HG02973 (cell line): Measurements from ENCODE around the gene MEF2D.
A peak's percentile ranks its signal among the peaks of the same experiment; 100 is the strongest.

Experiments used
- ATAC-seq: cut with Tn5 transposase; IDR thresholded peaks from one replicate; pipeline ENCODE4 v1.9.1; 2021; ENCODE audit warnings: moderate library complexity; ENCODE audit not compliant: unreplicated experiment

Gene MEF2D

DNA sequence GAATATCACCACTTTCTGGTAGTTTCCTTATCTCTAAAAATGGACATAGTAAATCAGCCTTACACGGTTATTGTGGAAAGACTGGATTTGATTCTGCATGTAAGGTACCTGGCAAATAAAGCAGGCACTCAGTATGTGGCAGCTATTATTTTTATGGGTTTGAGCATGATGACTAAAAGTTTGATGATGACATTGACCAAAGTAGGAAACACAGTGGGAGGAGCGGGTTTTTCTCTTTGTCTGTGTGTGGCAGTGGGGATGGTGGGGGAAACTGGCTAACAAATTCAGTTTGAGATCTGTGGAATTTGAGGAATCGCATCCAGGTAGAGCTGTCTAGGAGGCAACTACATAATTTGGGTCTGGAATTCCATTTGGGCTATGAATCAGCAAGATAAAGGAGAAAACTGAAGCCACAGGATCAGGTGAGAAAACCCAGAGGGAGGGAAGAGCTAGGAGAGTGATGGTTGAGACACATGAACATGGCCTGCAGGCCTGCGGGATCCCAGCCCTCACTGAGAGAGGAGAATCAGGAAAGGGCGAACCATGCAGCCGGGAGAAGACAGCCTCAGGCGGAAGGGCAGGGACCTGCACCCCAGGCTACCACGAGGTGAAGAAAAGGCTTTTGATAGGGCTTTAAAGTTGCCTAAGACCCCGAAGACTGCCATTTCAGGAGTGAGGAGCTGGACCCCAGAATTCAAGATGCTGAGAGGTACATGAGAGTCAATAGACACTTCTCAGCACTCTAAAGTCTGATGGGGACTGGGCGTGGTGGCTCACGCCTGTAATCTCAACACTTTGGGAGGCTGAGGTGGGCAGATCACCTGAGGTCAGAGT, 52.2 kb downstream of the MEF2D start:
- no peak for ATAC-seq

DNA sequence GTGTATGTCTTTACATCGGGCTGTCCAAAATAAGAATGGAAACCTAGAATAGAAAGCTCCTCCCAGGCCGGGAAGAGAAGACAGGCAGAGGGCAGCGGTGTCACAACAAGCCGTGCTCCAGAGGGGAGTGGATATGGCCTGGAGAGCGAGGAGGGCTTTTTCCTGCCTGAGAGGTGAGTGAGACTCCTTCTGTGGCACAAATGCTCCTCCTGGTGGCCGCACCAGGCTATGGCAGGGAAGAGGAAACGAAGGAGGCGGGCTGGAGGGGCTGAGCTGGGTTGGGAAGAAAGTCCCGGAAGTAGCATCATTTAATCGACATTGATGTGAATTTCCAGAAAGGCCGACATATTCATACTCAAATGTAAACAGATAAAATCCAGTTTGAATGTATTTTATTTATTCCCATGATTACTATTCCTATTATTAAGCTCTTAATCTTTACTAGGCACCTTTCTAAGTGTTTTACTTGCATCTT, 54.7 kb downstream of the MEF2D start:
- ATAC-seq = peak; percentile 50

- ATAC-seq = no peak
Observed at GRCh38 chr1:156444407-156445001, 56.1 kb downstream of the MEF2D start.

GRCh38 chr1:156443286-156443685, 57.3 kb downstream of the MEF2D start:
- no peak for ATAC-seq

DNA sequence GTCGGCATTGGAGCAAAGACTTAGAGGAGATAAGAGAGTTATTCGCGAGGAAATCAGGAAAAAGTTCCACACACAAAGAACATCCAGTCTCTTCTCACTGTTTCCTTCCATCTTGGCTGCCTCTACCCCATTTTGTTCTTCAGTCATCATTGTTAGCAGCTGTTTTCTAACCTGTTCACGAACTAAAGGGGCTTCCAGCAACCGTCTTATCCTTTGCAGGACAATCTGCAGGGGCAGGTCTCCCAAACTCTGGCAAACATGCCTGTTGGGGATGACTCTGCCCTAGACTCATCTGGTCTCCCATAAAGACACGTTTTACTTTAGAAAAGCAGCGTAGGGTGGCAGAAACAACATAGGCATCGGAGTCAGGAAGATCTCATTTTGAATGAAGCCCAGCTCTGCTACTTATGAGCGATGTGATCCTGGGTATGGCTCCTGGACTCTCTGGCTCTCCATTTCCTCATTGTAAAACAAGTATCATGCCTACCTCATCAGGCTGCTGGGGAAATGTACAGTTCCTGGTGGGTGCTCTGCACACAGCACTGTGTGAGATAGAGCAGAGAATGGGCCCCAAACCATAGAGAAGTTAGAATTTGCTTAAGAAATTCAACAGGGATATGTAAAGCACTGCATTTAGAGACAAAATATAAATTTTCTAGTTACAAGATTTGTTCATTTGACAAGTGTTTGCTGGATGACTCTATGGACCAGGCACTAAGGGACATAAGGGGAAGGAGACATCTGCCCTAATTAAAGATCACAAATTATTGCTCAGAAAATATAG, 59.7 kb downstream of the MEF2D start:
- ATAC-seq = no peak

DNA sequence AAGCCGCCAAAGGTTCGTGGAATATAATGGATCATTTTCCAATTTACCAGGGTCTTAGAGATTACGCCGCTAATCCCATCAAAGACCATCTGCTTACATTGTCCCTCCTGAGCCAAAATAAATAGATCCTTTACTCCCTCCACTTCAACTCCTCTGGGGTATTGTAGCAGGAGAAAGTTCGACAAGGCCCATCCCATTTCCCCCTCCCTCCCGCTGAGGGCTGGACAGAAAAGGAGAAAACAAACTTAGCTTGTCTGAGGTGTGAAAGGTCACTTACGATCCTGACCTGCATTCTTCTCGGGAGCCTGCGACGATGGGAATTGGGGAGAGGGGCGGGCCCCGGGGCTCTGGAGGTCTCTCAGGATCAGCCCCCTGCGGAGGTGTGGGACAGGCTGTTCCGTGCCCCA, 60.8 kb downstream of the MEF2D start:
- ATAC-seq = no peak

DNA sequence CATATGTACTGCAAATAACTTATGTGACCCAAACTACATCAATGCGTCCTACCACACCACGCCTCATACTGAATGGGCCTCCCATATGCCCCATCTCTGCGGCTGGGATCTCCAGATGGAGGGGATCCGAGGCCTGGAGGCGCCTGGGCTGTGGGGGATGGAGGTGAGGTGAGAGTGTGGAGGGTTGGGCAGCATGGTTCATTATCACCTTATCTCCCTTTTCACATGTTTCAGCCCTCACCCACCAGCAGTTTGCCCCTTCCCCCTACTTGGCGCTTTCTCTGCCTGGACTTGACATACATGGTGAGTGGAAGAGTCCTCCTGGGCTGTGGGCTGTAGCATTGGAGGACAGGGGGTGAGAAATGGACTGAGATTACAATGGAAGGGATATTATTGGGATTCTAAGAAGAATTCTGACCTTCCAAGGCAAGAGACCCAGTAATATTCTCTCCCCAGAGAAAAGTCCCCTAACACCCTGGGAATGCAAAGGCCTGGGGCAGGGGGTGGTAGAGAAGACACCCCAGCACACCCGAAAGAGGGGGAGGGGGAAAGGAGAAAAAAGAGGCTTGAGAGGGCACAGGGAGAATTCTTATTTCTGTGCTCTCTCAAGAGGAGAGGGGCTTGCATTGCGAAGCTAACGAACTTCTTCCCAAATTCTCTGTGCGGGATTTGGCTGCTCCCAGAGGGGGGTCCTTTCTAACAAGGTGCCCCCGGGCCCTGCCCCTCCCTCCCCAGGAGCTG, 61.4 kb downstream of the MEF2D start:
- ATAC-seq = no peak

DNA sequence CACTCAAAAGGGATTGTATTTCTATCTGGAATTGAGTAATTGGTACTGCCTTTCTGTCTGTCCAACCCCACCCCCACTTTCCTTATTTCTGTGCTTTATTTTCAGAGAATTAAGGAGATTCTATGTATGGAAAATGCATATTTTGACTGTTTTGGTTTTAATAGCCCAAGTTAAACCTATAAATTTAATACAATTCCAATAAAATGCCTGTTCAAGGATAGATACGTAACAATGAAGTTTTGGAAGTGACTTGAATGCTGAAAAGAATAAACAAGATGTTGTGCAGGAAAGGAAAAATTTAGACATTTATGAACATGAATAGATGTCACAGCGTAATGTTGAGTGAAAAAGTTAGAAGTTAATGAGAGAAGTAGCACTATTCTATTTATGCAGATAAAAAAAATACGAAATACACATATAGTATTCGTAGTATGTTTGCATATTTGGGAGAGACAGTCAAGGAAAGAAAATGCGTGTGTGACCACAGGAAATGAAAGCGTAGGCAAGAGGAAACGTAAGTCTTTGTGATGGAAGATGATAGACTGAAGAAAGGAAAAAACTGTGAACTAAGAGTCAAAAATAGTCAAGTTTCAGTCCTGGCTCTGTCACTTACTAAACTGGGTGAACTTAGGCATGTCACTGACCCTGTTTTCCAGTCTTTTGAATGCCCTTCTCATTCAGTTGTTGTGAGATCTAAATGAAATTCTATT, 62.1 kb downstream of the MEF2D start:
- no peak for ATAC-seq

- no peak for ATAC-seq
Observed at GRCh38 chr1:156437037-156437867, 63.3 kb downstream of the MEF2D start.

DNA sequence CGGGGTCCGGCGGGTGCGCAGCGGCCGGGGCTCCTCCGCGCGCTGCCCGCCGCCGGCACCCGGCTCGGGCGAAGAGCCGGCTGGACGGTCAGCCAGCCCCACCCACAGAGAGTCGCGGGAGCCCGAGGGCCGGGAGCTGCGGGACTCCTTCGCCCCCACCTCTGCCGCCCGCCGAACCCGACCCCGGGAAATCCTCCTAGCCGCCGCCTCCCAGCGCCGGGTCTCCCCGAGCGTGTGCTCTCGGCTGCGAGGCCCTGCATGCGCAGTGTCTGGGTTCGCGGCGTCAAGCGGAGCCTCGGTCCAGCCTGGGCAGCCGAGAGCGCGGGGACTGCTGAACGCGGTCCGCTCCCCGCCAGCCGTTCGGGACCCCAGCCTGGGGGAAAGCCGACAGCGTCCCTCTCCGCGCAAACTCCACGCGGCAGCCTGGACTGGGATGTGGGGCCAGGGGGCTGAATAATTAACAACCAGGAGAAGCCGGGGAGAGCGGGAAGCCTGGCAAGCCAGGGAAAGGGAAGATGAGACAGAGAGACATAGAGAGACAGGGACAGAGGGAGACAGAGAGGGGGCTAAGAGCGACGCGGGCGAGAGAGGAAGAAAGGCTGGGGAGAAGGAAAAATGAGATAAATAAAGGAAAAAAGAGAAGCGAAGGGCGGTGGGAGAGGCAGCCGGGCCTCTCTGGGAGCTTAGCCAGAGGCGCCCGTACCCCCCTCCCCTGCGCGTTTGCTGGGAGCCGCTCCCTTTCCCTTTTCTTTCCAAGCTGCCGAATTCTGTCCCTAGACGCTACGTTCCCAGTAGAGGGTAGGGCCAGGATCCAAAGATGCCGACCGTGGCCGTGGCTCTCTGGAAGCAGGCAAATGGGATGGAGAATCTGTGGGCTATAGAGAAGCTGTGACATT, 64.2 kb downstream of the MEF2D start:
- no peak for ATAC-seq

- ATAC-seq = no peak
Observed at GRCh38 chr1:156435545-156436140, 64.9 kb downstream of the MEF2D start.

GRCh38 chr1:156434989-156435544, 65.5 kb downstream of the MEF2D start:
- ATAC-seq = no peak

DNA sequence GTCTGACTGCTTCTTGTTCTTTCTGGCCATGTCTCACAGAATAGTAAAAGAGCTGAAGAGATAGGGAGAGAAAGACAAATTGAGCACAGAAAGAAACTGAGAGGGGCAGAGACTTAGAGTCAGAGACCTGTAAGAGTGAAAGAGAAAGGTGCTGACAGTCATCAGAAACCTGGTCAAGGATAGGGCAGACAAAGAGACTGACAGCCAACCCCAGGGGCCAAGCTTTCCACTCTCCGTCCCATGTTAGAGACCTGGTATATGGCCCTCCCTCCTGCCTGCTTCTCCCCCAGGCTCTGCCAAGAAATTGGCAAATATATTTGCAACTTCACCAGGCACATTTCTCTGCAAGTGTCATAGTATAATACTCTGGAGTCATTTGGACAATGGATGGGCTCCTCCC, 67.0 kb downstream of the MEF2D start:
- no peak for ATAC-seq

DNA sequence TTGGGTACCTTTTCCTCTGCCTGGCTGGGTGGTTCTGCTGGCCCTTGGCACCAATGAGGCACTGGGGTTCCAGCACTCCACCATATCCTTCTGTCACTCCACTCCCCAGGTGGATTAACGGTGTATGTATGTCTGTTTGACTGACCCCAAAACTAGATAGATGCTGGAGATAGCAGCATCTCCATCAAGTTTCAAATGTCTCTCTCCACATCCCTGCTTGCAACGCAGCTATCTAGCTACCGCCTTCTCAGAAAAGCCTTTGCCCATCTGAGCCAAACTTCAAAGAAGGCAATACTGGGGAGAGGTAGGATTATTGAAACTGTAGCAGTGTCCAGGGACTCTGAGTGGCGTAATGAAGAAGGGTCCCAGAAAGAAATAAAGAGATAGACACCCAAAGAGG, 67.5 kb downstream of the MEF2D start:
- ATAC-seq = no peak

- no peak for ATAC-seq
Observed at GRCh38 chr1:156432669-156433018, 67.9 kb downstream of the MEF2D start.

- no peak for ATAC-seq
Observed at GRCh38 chr1:156431769-156432668, 68.6 kb downstream of the MEF2D start.

DNA sequence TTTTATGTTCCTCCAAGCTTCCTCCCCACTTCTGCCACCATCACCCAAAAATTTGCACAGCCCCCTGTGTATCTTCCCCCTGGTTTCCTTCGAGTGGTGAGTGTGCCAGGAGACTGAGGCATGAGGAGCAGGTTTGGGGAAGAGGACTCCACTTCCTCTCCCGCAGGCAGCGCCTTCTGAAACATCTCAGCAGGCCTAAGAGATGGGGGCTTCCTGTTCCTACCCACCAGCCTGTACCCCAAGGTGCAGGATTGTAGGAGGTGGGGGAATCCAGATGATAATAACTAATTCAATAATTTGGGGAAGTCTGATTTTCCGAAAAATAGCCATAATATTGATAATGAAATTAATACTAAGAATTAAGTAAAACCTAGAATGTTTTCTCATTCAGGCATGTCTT, 69.2 kb downstream of the MEF2D start:
- ATAC-seq = no peak
